NCI-H2081 (cell line): ENCODE results near the gene PTK7.

Experiments used
- DNase-seq, 2 experiments: peaks; one replicate each; lab custom pipeline; 2025; lab: John Stamatoyannopoulos, UW

Gene PTK7

DNA sequence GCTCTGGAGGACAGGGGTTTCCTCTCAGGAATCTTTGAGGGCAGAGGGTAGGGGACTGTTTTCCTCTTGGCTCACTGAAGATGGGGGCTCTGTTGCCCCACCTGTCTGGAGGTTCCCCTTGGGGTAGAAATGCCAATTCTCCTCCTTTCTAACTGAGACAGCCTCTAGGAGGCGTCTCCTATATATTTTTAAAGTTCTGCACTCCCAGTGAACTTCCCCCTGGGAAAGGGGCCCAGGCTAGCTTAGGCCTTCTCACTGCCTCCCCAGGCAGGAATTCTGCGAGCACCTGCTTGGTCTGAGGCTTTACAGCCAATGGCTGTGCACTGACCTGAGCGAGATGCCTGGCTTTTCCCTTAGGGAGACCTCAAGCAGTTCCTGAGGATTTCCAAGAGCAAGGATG is 70.1 kb downstream of the PTK7 start:
- no peak for DNase-seq

GRCh38 chr6:43146709-43147688 is 70.9 kb downstream of the PTK7 start:
- no peak for DNase-seq

DNA sequence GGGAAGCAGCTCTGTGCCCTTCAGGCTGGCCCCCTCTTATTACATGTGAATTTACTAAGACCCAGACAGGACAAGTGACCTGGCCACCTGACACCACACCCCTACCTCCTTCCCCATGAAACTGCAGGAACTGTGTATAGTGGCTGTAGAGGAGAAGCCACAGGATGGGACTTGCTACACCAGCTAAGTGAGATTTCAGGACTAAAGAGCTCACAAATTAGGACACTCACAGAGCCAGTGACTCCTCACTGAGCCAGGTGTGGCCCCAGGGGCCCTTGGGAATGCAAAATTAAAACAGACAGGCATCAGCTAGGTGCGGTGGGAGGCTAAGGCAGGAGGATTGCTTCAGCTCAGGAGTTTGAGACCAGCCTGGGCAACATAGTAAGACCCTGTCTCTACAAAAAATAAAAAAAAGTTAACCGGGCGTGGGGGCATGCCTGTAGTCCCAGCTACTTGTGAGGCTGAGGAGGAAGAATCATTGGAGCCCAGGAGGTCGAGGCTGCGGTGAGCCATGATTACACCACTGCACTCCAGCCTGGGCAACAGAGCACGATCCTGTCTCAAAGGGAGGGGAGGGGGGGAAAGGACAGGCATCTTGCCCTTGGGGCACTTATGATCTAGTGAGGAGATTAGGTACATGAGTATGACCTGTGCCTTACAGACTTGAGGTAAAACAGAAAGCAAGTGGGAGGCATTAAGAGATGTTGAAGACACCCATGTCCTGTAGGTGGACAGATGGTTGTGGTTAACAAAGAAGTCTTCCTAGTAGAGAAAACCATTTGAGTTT is 71.8 kb downstream of the PTK7 start:
- no peak for DNase-seq

GRCh38 chr6:43149265-43149664 is 73.2 kb downstream of the PTK7 start:
- DNase-seq = no peak

GRCh38 chr6:43150051-43150751 is 74.1 kb downstream of the PTK7 start:
- no peak for DNase-seq

DNA sequence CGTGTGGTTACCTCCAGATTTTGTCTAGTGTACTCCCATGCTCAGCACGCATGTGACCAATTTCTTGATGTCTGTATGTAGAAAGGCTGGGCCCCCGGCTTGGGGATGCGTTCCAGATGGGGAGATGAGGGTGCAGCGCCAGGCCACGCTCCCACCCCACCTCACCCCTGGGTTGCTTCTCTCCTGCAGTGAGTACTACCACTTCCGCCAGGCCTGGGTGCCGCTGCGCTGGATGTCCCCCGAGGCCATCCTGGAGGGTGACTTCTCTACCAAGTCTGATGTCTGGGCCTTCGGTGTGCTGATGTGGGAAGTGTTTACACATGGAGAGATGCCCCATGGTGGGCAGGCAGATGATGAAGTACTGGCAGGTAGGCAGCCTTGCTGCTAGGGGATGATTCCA is 83.5 kb downstream of the PTK7 start:
- DNase-seq = no peak

DNA sequence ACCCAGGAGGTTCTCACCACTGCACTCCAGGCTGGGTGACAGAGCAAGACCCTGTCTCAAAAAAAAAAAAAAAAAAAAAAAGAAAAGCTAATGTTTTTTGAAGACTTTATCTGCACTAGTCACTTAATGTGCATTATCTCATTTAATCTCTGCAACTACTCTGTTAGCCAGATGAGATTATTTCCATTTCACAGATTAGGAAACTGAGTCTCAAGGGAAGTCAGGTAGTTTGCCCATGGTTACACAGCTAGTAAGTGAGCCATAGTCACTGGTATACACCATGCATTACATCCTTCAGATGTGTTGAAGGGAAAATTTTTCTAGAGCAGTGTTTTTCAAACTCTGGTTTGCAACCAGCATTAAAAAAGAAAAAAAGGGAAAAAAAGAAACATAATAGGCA is 87.8 kb downstream of the PTK7 start:
- DNase-seq = no peak

DNA sequence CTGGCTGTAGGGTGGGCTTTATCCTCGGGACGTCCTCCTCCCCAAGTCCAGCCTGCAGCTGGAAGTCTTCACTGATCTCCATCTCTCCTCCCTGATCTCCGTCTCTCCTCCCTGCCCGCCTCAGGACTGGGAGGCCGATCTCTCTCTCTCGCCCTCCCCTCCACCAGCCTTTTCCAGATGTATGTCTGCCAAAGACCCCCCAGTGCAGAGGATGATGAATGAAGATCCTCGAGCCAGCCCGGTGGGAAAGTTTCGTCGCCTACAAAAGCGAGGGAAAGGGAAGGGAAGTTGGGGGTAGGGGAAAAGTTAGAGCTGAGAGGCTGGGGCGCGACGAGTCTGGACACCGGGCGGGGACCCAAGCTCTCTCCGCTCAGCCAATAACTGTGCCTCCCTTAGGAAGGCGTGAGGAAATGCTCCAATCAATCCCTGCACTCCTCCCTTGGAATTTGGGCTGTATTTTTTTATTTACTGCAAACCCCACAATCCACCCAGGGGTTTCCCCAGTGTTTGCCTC is 94.4 kb downstream of the PTK7 start:
- no peak for DNase-seq

GRCh38 chr6:43170931-43171706 is 95.0 kb downstream of the PTK7 start, which contains the start of gene SRF:
SRF (plus strand) TSS chr6:43171269; CDS start chr6:43171657, 388 bp downstream.
- peak; percentile 99 for DNase-seq

- no peak for DNase-seq
Observed at GRCh38 chr6:43171707-43172103, 95.6 kb downstream of the PTK7 start.

GRCh38 chr6:43172104-43173007 is 96.2 kb downstream of the PTK7 start:
- peak; percentile 2 to 49 for DNase-seq

DNA sequence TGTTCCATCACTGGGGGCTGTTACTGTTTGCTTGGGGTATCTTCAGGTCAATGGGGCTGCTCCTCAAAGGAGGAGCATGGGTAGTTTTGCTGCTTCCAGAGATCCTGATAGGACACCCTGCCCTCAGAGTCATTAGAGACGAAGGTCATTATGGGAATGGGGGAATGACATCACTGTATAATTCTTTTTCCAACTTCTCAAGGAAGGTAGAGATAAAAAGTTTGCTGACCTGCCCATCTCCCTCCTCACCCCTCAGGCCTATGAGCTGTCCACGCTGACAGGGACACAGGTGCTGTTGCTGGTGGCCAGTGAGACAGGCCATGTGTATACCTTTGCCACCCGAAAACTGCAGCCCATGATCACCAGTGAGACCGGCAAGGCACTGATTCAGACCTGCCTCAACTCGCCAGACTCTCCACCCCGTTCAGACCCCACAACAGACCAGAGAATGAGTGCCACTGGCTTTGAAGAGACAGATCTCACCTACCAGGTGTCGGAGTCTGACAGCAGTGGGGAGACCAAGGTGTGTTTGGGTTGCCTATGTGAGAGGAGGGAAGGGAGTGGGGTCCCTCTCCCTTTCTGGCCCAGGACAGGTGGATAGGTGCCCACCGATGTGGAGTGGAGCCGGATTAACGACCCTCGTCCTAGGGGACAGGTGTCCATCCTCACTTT is 97.6 kb downstream of the PTK7 start:
- DNase-seq = no peak

DNA sequence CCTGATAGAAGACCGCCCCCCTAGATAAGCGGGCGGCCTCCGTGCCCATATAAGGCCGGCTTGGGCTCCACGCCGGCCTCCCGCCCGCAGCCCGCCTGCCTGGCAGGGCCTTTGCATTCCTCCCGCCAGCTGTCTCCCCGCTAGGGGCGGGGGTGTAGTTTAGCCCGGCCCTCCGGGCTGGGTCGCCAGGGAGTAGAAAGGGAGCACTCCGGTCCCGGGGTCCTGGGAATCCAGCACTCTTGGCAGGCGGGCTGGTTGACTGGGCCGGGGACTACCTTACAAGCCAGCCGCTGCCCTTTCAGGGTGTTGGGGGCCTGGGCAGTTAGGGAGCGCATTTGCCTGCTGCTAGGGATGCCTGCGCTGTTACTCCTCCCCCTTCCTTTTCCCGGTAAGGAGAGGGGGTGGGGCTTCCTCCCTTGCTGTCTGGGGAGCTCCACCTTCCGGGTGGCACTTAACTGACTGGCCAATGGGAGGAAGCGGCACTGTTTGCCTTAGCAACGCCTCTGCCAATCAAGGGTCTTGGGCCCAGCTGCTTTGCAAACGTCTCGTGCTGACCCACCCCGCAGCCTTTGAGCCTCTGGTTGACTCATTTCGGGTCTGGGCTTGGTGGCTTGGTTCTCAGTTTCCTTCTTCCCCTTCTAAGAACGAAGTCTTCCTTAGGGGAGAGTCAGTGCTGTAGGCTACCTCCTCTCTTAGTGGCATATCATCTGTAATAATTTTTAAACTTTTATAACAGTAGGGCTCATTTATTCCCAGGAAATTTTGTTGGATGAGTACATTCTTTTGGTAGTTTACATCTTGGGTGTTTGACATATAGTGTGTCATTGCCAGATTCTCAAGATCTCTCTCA is 98.4 kb downstream of the PTK7 start:
- DNase-seq = peak; percentile 95 to 97

DNA sequence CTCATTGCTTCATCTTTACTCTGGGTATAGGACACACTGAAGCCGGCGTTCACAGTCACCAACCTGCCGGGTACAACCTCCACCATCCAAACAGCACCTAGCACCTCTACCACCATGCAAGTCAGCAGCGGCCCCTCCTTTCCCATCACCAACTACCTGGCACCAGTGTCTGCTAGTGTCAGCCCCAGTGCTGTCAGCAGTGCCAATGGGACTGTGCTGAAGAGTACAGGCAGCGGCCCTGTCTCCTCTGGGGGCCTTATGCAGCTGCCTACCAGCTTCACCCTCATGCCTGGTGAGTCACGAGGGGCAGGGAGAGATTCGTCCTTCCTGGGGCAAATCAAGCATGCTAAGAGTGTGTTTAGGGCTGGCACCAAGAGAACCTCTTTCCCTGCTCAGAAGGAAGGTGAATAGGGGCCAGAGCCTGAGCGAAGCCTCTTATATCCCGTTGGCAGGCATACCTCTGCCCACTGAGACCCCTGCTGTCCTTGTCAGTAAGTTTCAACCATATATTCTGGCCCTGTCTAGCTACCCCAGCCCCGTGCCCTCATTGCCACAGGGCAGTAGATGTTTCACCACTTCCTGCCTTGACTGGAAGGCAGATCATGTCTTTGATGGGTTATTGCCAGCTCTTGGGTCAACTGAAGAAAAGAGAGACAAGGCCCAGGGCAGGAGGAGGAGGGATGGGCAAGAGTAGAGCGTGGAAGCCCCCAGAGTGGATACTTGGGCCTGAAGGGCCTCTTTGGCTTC is 99.7 kb downstream of the PTK7 start:
- DNase-seq = no peak

- DNase-seq = no peak
Observed at GRCh38 chr6:43176423-43176786, 100.3 kb downstream of the PTK7 start.

GRCh38 chr6:43178150-43178549 is 102.0 kb downstream of the PTK7 start:
- no peak for DNase-seq

DNA sequence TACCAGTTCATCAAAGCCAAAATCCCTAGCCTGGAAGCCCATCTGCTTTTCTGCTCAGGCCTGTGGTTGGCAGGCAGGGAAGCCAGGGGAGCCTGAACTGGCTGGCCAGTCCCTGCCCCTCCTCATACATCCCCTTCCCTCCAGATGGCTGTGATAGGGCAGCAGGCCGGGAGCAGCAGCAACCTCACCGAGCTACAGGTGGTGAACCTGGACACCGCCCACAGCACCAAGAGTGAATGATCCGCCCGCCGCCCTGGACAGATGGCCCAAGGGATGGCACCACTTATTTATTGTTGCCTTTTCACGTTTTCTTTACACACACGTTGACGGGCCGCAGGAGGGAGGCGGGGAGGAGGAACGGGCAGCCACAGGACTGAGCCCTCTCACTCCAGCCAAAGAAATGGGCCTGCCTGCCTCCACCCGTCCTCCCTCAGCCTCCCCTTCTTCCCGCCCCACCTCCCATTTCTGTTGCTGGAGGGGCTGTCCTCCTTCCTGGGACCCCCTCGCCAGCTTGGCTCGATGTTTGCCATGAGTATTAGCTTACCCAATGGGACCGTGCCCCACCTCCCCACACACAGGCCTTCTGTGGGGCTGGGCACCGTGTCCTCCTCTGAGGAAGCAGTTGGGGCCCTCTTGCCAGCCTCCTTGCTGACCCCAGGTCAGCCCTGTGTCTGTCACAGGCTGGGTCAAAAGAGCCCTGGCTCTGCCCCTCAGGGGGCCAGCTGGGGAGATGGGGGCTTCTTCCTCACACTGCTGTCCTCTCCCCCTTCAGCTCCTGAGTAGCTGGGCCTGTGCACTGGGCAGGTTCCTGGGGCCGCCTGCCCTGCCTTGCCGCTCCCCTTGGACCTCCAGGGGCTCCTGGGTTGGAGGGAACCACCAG is 103.1 kb downstream of the PTK7 start:
- DNase-seq = no peak
